ENCODE data around the gene SMIM36.

SMIM36 gene

GRCh38 chr17:55454906-55455474, 56.3 kb downstream of the SMIM36 start:
- no peaks in the 10 kb centered on the region for H3K36me3 ChIP-seq
- H3K4me1 ChIP-seq = peaks cover 3% of the 10 kb centered on the region; the same call in 1 of the 2 replicates
- no peak for DNase-seq
- H3K27me3 ChIP-seq = no peaks in the 10 kb centered on the region
- H3K9me3 ChIP-seq = no peaks in the 10 kb centered on the region
- TF ChIP-seq CTCF (IDR thresholded peaks at IDR 0.05; ENCODE audit: low read depth, low read length) = no peak
- no peak overlapping the region for H3K4me3 ChIP-seq (ENCODE audit: low read depth, low read length)

- DNase-seq = no peak
- peaks cover 3% of the 10 kb centered on the region; the same call in 1 of the 2 replicates for H3K4me1 ChIP-seq
Measured at GRCh38 chr17:55453839-55454557, 57.3 kb downstream of the SMIM36 start.

GRCh38 chr17:55452139-55452790, 59.0 kb downstream of the SMIM36 start:
- no peaks in the 10 kb centered on the region for H3K36me3 ChIP-seq
- H3K27me3 ChIP-seq = no peaks in the 10 kb centered on the region
- no peak for TF ChIP-seq CTCF (IDR thresholded peaks at IDR 0.05; ENCODE audit: low read depth, low read length)
- no peak for DNase-seq
- peaks cover 3% of the 10 kb centered on the region; the same call in 1 of the 2 replicates for H3K4me1 ChIP-seq
- no peaks in the 10 kb centered on the region for H3K9me3 ChIP-seq
- H3K4me3 ChIP-seq (ENCODE audit: low read depth, low read length) = no peak overlapping the region

More at GRCh38 chr17:55453839-55454557, 57.3 kb downstream of the SMIM36 start:
- no peaks in the 10 kb centered on the region for H3K36me3 ChIP-seq
- no peak for TF ChIP-seq CTCF (IDR thresholded peaks at IDR 0.05; ENCODE audit: low read depth, low read length)
- no peaks in the 10 kb centered on the region for H3K27me3 ChIP-seq
- H3K9me3 ChIP-seq = no peaks in the 10 kb centered on the region
- H3K4me3 ChIP-seq (ENCODE audit: low read depth, low read length) = no peak overlapping the region

- H3K4me3 ChIP-seq (ENCODE audit: low read depth, low read length) = no peak overlapping the region
- H3K27me3 ChIP-seq = no peaks in the 10 kb centered on the region
- peaks cover 3% of the 10 kb centered on the region; the same call in 1 of the 2 replicates for H3K4me1 ChIP-seq
- DNase-seq = no peak
- no peak for TF ChIP-seq CTCF (IDR thresholded peaks at IDR 0.05; ENCODE audit: low read depth, low read length)
- H3K36me3 ChIP-seq = no peaks in the 10 kb centered on the region
- H3K9me3 ChIP-seq = no peaks in the 10 kb centered on the region
Measured at GRCh38 chr17:55451758-55452138, 59.5 kb downstream of the SMIM36 start.

GRCh38 chr17:55451203-55451641, 60.0 kb downstream of the SMIM36 start:
- Histone ChIP-seq H3K9me3 (no peaks in the 10 kb centered on the region), H3K4me3 (ENCODE audit: low read depth, low read length) (no peak overlapping the region), H3K27me3 (no peaks in the 10 kb centered on the region), H3K36me3 (no peaks in the 10 kb centered on the region), H3K4me1 (peaks cover 3% of the 10 kb centered on the region; the same call in 1 of the 2 replicates)
- DNase-seq = no peak
- no peak for TF ChIP-seq CTCF (IDR thresholded peaks at IDR 0.05; ENCODE audit: low read depth, low read length)

All from BE2C (cell line).